SU-DHL-6 (cell line): ENCODE data around the gene FOXF2.
A peak's percentile ranks its signal among the peaks of the same experiment; 100 is the strongest.

ENCODE experiments used
- H2AFZ ChIP-seq: fragments of 200-600 bp; sonication (generic); 2 replicates; pipeline ENCODE4 v1.6.1; 2014; ENCODE audit warnings: low read depth, mild to moderate bottlenecking, moderate library complexity, mixed read lengths, antibody characterized with exemption, low read length; ENCODE audit not compliant: severe bottlenecking
- H3F3A ChIP-seq: fragments of 200-600 bp; shearing (Covaris generic); 2 replicates; pipeline ENCODE4 v1.6.0; 2016; ENCODE audit warnings: antibody characterized with exemption, mild to moderate bottlenecking; ENCODE audit not compliant: insufficient read depth
- H3K27ac ChIP-seq: fragments of 200-600 bp; sonication (generic); 2 replicates; pipeline ENCODE4 v1.5.1; 2016; ENCODE audit warnings: low read depth, mild to moderate bottlenecking, low read length, moderate library complexity, mixed read lengths
- H3K27me3 ChIP-seq: fragments of 200-600 bp; sonication (generic), shearing (Covaris generic); 2 replicates; pipeline ENCODE4 v1.6.0; 2014; ENCODE audit warnings: mild to moderate bottlenecking, low read length
- H3K36me3 ChIP-seq: fragments of 200-600 bp; sonication (generic); 2 replicates; pipeline ENCODE4 v1.6.1; 2014; ENCODE audit warnings: mild to moderate bottlenecking, low read length, mixed read lengths
- H3K4me2 ChIP-seq: fragments of 300-600, 200-600 bp; shearing (Covaris generic), sonication (generic); 2 replicates; pipeline ENCODE4 v1.6.0; 2014; ENCODE audit warnings: low read length, low read depth, mild to moderate bottlenecking; ENCODE audit not compliant: poor library complexity, severe bottlenecking
- H3K4me3 ChIP-seq: fragments of 200-600 bp; sonication (generic); 2 replicates; pipeline ENCODE4 v1.5.1; 2014; ENCODE audit warnings: antibody characterized with exemption, low read length, mild to moderate bottlenecking, mixed read lengths; ENCODE audit not compliant: insufficient read depth, poor library complexity, severe bottlenecking
- H3K79me2 ChIP-seq: fragments of 200-600 bp; sonication (generic); 2 replicates; pipeline ENCODE4 v1.6.1; 2014; ENCODE audit warnings: mild to moderate bottlenecking, low read length, moderate library complexity; ENCODE audit not compliant: insufficient read depth
- H3K9ac ChIP-seq: fragments of 200-600 bp; sonication (generic); 2 replicates; pipeline ENCODE4 v1.7.0; 2014; ENCODE audit warnings: mild to moderate bottlenecking, low read length
- H3K9me2 ChIP-seq: fragments of 200-600 bp; sonication (generic); replicated peaks from 2 replicates; pipeline ENCODE4 v1.6.1; 2014; ENCODE audit warnings: low read length; ENCODE audit not compliant: insufficient read depth
- H3K9me3 ChIP-seq: fragments of 200-600 bp; sonication (generic); 2 replicates; pipeline ENCODE4 v1.6.1; 2014; ENCODE audit warnings: low read length, mixed read lengths; ENCODE audit not compliant: insufficient read depth
- H4K20me1 ChIP-seq: fragments of 200-600 bp; sonication (generic); 2 replicates; pipeline ENCODE4 v1.6.1; 2014; ENCODE audit warnings: low read depth, mild to moderate bottlenecking, antibody characterized with exemption, low read length, moderate library complexity, mixed read lengths
- EZH2phosphoT487 ChIP-seq: fragments of 200-600 bp; sonication (generic), shearing (Covaris generic); conservative IDR thresholded peaks from 2 replicates; pipeline ENCODE4 v1.6.1; 2018; ENCODE audit warnings: mild to moderate bottlenecking, antibody characterized with exemption, low read length, moderate library complexity, mixed read lengths
- TF ChIP-seq, protein P1 (sequence below): fragments of 200-600 bp; sonication (generic); IDR thresholded peaks from one replicate; pipeline ENCODE4 v1.5.1; 2017; ENCODE audit warnings: antibody characterized with exemption, mild to moderate bottlenecking, low read length, moderate library complexity; ENCODE audit not compliant: insufficient read depth, poor library complexity, severe bottlenecking

Gene FOXF2

DNA sequence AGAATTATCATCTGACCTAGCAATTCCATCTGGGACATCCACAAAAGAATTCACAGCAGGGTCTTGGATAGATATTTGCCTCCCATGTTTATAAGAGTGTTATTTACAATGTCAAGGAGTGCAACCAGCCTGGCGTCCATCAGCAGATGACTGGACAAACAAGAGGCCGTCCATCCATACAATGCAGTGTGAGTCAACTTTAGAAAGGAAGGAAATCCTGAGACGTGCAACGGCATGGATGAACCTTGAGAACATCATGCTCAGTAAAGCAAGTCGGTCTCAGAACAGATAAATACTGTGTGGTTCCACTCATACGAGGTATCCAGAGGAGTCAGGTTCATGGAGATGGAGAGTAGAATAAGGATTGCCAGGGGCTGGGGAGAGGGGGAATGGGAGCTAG, 46.4 kb downstream of the FOXF2 start:
- Histone ChIP-seq H3K79me2 (no peaks in the 10 kb centered on the region), H3K4me2 (no peak overlapping the region), H3K27ac (no peak overlapping the region), H3F3A (no peaks in the 10 kb centered on the region), H3K9me3 (no peaks in the 10 kb centered on the region), H3K9ac (no peak overlapping the region), H3K4me3 (no peak overlapping the region), H3K9me2 (no peaks in the 10 kb centered on the region), H4K20me1 (no peaks in the 10 kb centered on the region), H2AFZ (no peak overlapping the region), H3K27me3 (no peaks in the 10 kb centered on the region), H3K36me3 (no peaks in the 10 kb centered on the region)
- no peak for TF ChIP-seq EZH2phosphoT487
- TF ChIP-seq, protein P1, sequence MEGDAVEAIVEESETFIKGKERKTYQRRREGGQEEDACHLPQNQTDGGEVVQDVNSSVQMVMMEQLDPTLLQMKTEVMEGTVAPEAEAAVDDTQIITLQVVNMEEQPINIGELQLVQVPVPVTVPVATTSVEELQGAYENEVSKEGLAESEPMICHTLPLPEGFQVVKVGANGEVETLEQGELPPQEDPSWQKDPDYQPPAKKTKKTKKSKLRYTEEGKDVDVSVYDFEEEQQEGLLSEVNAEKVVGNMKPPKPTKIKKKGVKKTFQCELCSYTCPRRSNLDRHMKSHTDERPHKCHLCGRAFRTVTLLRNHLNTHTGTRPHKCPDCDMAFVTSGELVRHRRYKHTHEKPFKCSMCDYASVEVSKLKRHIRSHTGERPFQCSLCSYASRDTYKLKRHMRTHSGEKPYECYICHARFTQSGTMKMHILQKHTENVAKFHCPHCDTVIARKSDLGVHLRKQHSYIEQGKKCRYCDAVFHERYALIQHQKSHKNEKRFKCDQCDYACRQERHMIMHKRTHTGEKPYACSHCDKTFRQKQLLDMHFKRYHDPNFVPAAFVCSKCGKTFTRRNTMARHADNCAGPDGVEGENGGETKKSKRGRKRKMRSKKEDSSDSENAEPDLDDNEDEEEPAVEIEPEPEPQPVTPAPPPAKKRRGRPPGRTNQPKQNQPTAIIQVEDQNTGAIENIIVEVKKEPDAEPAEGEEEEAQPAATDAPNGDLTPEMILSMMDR: no peak

DNA sequence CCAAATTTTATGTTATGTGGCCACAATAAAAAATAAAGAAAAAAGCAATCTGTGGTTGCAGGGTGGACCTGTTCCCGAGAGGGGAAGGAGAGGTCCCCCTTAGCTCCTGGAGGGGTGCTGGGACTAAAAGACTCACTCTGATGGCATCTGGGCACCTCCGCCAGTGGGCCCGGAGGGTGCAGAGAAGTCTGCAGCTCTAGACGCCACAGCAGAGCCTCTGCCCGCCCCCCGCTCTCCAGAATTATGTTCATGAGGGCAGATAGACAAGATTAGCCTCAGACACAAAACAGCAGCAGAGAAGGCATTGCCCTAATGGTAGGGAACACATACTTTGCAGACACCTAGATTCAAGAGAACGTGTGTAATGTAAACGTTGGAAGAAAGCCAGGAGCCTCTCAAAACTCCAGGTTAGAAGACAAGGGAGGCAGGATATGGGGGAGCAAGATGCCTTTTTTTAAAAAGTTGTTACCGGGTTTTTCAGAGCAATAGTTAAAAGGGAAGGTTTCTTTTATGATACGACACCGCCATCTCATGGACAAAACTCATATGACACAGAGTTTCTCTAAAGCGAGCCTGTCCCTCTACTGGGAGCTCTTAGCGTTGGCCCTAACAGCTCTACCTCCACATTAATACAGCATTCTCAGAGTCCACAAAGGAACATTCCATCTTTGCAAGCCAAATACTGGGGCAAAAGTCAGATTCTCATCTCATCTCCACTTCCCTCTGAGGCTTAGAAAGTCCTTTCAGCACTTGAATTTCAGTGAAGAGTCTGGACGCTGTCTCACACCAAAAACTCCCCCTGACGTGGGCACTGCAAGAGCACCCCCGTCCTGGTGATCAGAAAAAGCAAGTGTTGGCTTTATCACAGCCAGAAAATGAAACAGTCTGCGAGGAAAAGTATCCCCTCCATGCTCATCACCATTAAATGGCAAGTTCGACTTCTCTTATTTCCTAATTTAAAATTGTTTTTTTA, 47.2 kb downstream of the FOXF2 start:
- Histone ChIP-seq H3K9ac (no peak overlapping the region), H3K9me2 (no peaks in the 10 kb centered on the region), H2AFZ (no peak overlapping the region), H3K36me3 (no peaks in the 10 kb centered on the region), H3K27me3 (no peaks in the 10 kb centered on the region), H4K20me1 (no peaks in the 10 kb centered on the region), H3K27ac (no peak overlapping the region), H3K79me2 (no peaks in the 10 kb centered on the region), H3K4me2 (no peak overlapping the region), H3K9me3 (no peaks in the 10 kb centered on the region), H3F3A (no peaks in the 10 kb centered on the region), H3K4me3 (no peak overlapping the region)
- 0 out of 2 replicates have a peak, but pooled peaks have one; percentile 82 for TF ChIP-seq EZH2phosphoT487
- TF ChIP-seq, protein P1: peak; percentile 77

DNA sequence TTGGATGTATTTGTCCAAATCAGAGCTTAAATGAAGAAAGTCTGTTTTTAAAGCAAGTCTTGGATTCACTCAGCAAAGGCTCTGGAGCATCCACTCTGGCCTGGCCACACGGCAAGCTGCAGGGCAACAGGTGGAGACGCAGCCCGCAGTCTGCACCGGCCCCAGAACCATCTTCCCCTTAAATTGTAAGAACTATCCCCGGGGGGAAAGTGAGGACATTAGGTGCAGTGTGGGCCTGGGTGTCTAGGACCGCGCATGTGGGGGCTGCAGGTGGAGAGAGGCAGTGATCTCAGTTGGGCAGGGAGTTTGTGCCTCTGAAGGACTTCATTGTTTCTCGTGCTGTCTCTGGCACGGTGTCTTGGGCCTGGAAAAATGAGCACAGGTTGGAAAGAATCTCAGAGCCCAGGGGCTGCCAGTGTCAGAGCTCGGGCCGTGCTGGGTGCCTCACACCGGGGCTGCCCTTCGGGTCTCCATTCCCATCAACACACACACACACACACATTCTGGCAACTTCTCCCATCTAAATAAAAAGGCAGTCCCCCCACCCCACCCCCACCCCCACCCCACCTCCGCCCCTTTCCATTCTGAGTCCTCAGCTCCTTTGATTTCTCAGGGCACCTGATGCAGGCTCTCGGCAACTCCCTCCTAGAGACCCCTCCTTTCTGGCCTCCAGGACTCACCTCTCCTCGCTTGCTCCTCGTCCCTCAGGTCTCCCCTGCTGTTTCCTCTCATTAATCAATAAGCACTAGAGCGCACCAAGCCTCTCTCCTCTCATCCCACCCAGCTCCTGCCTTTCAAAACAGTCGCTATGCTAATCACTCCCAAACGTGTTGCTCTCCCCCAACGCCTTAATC, 48.4 kb downstream of the FOXF2 start:
- H2AFZ ChIP-seq: no peak overlapping the region
- H3K36me3 ChIP-seq: no peaks in the 10 kb centered on the region
- no peaks in the 10 kb centered on the region for H3F3A ChIP-seq
- TF ChIP-seq, protein P1: no peak
- TF ChIP-seq EZH2phosphoT487: no peak
- no peaks in the 10 kb centered on the region for H3K9me2 ChIP-seq
- H3K79me2 ChIP-seq: no peaks in the 10 kb centered on the region
- H3K4me2 ChIP-seq: no peak overlapping the region
- no peak overlapping the region for H3K9ac ChIP-seq
- H4K20me1 ChIP-seq: no peaks in the 10 kb centered on the region
- no peak overlapping the region for H3K27ac ChIP-seq
- no peaks in the 10 kb centered on the region for H3K27me3 ChIP-seq
- no peaks in the 10 kb centered on the region for H3K9me3 ChIP-seq
- no peak overlapping the region for H3K4me3 ChIP-seq
